GM12878 (cell line): ENCODE results near the gene CMTM3. TPM values are rescaled to one million over a fixed set of nuclear protein-coding genes. Genes with fewer than 3 reads are reported as not detected.
"Not testable (repeated sequence)": the region's sequence is repeated elsewhere in the genome, so short reads cannot be mapped to it uniquely, and the experiment has no call there.

Source experiments
- ATAC-seq: fragments of 200-7000 bp; cut with Tn5 transposase; 3 replicates; pipeline ENCODE4 v1.9.1; 2020; ENCODE audit warnings: mild to moderate bottlenecking, moderate library complexity
- BruUV-seq: library from RNA; stranded (reverse); fragments of 400-500 nt; replicated peaks from 2 replicates; lab custom pipeline; 2021; lab: Mats Ljungman, UMichigan
- CTCF ChIA-PET: fragments of 300-600 bp; sonication (Branson Sonifier 250); formaldehyde crosslinking; extraction: SDS; loops from one replicate; lab custom pipeline; 2021; ENCODE audit warnings: inconsistent platforms; lab: Yijun Ruan, JAX
- POLR2A ChIA-PET: fragments of 350-600 bp; formaldehyde crosslinking; extraction: SDS; loops from one replicate; lab custom pipeline; 2021; ENCODE audit warnings: inconsistent platforms; lab: Charles Lee
- RAD21 ChIA-PET: fragments of 300-600 bp; sonication (Branson Sonifier 250); formaldehyde crosslinking; loops from one replicate; lab custom pipeline; 2023; ENCODE audit warnings: antibody characterized with exemption; ENCODE audit not compliant: unreplicated experiment; lab: Charles Lee
- SMC1A ChIA-PET: fragments of 300-600 bp; sonication (Branson Sonifier 250); formaldehyde crosslinking; loops from one replicate; lab custom pipeline; 2023; ENCODE audit not compliant: unreplicated experiment, uncharacterized antibody; lab: Charles Lee
- DNase-seq: peaks from one replicate; pipeline ENCODE4 v3.0.0-alpha.2; 2011; ENCODE audit warnings: low read depth, low spot score
- FAIRE-seq: peaks from 3 replicates; lab custom pipeline; 2011; peaks lifted over from hg19 to GRCh38; lab: Jason Lieb, UNC
- H2AFZ ChIP-seq: 2 replicates; pipeline ENCODE4 v1.6.0; 2011; ENCODE audit warnings: low read depth, low read length, control low read depth; ENCODE audit not compliant: control insufficient read depth
- H3K27ac ChIP-seq: 2 replicates; pipeline ENCODE4 v1.5.1; 2011; ENCODE audit warnings: control low read depth; ENCODE audit not compliant: control insufficient read depth, insufficient read depth
- H3K27me3 ChIP-seq, 2 experiments: replicated peaks in 1 of 2; 2 replicates each; pipeline versions ENCODE4 v1.6.0 to v1.6.1; 2011; ENCODE audit warnings: low read length in 1 of 2; ENCODE audit not compliant: control insufficient read depth in 2 of 2, insufficient read depth in 2 of 2
- H3K36me3 ChIP-seq, 2 experiments: 2 replicates each; pipeline ENCODE4 v1.5.1; 2011; ENCODE audit warnings: low read length in 1 of 2; ENCODE audit not compliant: control insufficient read depth in 2 of 2, insufficient read depth in 2 of 2
- H3K4me1 ChIP-seq: 2 replicates; pipeline ENCODE4 v1.6.1; 2011; ENCODE audit warnings: mild to moderate bottlenecking, low read length, moderate library complexity, mixed read lengths; ENCODE audit not compliant: control insufficient read depth, insufficient read depth
- H3K4me2 ChIP-seq: 2 replicates; pipeline ENCODE4 v1.6.0; 2011; ENCODE audit warnings: control low read depth; ENCODE audit not compliant: control insufficient read depth, insufficient read depth
- H3K4me3 ChIP-seq: fragments of 200-600 bp; sonication (generic); 2 replicates; pipeline ENCODE4 v1.5.1; 2016
- H3K79me2 ChIP-seq: 2 replicates; pipeline ENCODE4 v1.6.0; 2011; ENCODE audit warnings: low read length; ENCODE audit not compliant: control insufficient read depth, insufficient read depth
- H3K9ac ChIP-seq: 2 replicates; pipeline ENCODE4 v1.8.0; 2011; ENCODE audit warnings: low read length, control low read depth, mixed read lengths; ENCODE audit not compliant: control insufficient read depth, insufficient read depth
- H3K9me3 ChIP-seq: replicated peaks from 3 replicates; pipeline ENCODE4 v1.5.1; 2011; ENCODE audit warnings: mild to moderate bottlenecking, low read length; ENCODE audit not compliant: control insufficient read depth, insufficient read depth
- H4K20me1 ChIP-seq: 2 replicates; pipeline ENCODE4 v1.6.0; 2011; ENCODE audit not compliant: control insufficient read depth, insufficient read depth
- BMI1 ChIP-seq: fragments of 450-650 bp; IDR thresholded peaks from 2 replicates; pipeline ENCODE4 v1.6.1; 2016; ENCODE audit warnings: mild to moderate bottlenecking, moderate library complexity, borderline replicate concordance
- FOXM1 ChIP-seq: IDR thresholded peaks from 2 replicates; pipeline ENCODE4 v1.6.1; 2012; ENCODE audit warnings: low read depth, mild to moderate bottlenecking, inconsistent platforms, low read length, moderate library complexity
- IKZF2 ChIP-seq, 2 experiments: fragments of 450-650 bp; IDR thresholded peaks; 2 replicates each; pipeline ENCODE4 v1.6.1; 2017; ENCODE audit warnings: mild to moderate bottlenecking in 2 of 2, moderate library complexity in 2 of 2
- KLF5 ChIP-seq: fragments of 450-650 bp; IDR thresholded peaks from 2 replicates; pipeline ENCODE4 v1.6.1; 2014; ENCODE audit warnings: mild to moderate bottlenecking; ENCODE audit not compliant: partially characterized antibody
- MEF2A ChIP-seq: IDR thresholded peaks from 2 replicates; pipeline ENCODE4 v1.6.1; 2011; ENCODE audit warnings: low read depth, mild to moderate bottlenecking, low read length, moderate library complexity; ENCODE audit not compliant: insufficient read depth
- RELA ChIP-seq: fragments of 450-650 bp; IDR thresholded peaks from 2 replicates; pipeline ENCODE4 v1.8.0; 2014; ENCODE audit warnings: borderline replicate concordance; ENCODE audit not compliant: partially characterized antibody
- SP1 ChIP-seq: IDR thresholded peaks from one replicate; pipeline ENCODE4 v1.6.1; 2011; ENCODE audit warnings: low read depth, low read length
- TARDBP ChIP-seq: IDR thresholded peaks from 2 replicates; pipeline ENCODE4 v1.6.1; 2016; ENCODE audit warnings: borderline replicate concordance
- WRNIP1 ChIP-seq: IDR thresholded peaks from 2 replicates; pipeline ENCODE4 v1.6.1; 2011; ENCODE audit warnings: low read depth, low read length, improper control_type of control experiment, borderline replicate concordance
- WGBS: methylation state at CpG from one replicate; pipeline ENCODE4 v1.1.6; 2016; ENCODE audit warnings: low lambda C conversion rate; ENCODE audit not compliant: insufficient replicate concordance, insufficient coverage; ENCODE audit errors: missing lambda C conversion rate; 5-methylcytosine and 5-hydroxymethylcytosine counted together
- in situ Hi-C: fragments of 300-500 bp; cut with MboI; formaldehyde crosslinking; loops from 9 replicates; pipeline ENCODE4 v1.14.3; 2018; ENCODE audit warnings: mixed read lengths
- intact Hi-C: fragments of 100-400 bp; cut with micrococcal nuclease; formaldehyde crosslinking; loops from one replicate; pipeline ENCODE4 v1.14.2; 2022; ENCODE audit not compliant: unreplicated experiment
- polyA plus RNA-seq, 11 experiments: library from polyadenylated mRNA; depleted of rRNA in 4 of 11; unstranded in 6 of 11; stranded (reverse) in 5 of 11; fragments of >200 nt; fragmentation: Nextera tagmentation in 4 of 11; fragmentation: Illumina TruSeq in 1 of 11; extraction: Ambion mirVana in 4 of 11; extraction: Trizol in 1 of 11; gene quantifications; 1 replicate in 1 of 11; 2 replicates in 10 of 11; pipeline versions ENCODE4 v1.2.1 to v1.2.3, GENCODE V29; 2011 to 2016; ENCODE audit warnings: inconsistent platforms in 2 of 11, missing spikeins in 2 of 11, low read depth in 1 of 11
- total RNA-seq, 4 experiments: library from RNA; depleted of rRNA in 3 of 4; stranded (reverse); fragments of >200 nt in 3 of 4; fragmentation: Illumina TruSeq in 1 of 4; extraction: Trizol in 1 of 4; gene quantifications; 2 replicates each; pipeline versions ENCODE4 v1.2.1 to v1.2.3, GENCODE V29; 2013 to 2021
- TF ChIP-seq, protein P1 (sequence below): fragments of 450-650 bp; IDR thresholded peaks from 2 replicates; pipeline ENCODE4 v1.6.1; 2017; ENCODE audit warnings: mild to moderate bottlenecking

Gene CMTM3
- total and polyA plus RNA-seq, 10 of the 15 experiments (the other 5 are each of a cell fraction or from before 2014, with no cell fraction given): 5.4 to 47.4 (median 28.6) TPM

DNA sequence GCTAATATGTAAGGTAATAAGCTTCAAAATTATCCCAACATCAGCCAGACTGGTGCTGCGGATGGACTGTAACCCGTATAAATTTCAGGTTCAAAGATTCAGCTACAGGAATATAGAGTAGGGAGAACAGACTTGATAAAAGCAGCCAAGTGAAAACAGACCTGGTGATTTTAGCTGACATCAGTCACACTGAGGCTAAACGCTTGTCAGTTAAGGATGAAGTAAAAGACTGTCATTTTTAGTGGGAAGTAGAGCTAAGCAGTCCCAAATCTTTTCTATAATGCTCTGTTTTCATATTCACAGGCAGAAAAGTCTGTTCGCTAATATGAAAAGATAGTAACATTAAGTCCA, 56.7 kb downstream of the CMTM3 start:
- Histone ChIP-seq H3K4me1 (no peaks in the 10 kb centered on the region), H3K27ac (no peak overlapping the region)
- CTCF ChIA-PET: interaction anchor here (0.8 to 4.0 kb wide), 11 partner anchors 8 to 738 kb away, joined by 3 to 45 read pairs (median 3); no protein-coding TSS in a partner anchor
- no TSS peak for BruUV-seq
- no peak for TF ChIP-seq FOXM1
- TF ChIP-seq SP1: no peak
- TF ChIP-seq KLF5: no peak
- no peak for TF ChIP-seq RELA
- TF ChIP-seq WRNIP1: no peak
- no peak for TF ChIP-seq BMI1
- TF ChIP-seq, protein P1, sequence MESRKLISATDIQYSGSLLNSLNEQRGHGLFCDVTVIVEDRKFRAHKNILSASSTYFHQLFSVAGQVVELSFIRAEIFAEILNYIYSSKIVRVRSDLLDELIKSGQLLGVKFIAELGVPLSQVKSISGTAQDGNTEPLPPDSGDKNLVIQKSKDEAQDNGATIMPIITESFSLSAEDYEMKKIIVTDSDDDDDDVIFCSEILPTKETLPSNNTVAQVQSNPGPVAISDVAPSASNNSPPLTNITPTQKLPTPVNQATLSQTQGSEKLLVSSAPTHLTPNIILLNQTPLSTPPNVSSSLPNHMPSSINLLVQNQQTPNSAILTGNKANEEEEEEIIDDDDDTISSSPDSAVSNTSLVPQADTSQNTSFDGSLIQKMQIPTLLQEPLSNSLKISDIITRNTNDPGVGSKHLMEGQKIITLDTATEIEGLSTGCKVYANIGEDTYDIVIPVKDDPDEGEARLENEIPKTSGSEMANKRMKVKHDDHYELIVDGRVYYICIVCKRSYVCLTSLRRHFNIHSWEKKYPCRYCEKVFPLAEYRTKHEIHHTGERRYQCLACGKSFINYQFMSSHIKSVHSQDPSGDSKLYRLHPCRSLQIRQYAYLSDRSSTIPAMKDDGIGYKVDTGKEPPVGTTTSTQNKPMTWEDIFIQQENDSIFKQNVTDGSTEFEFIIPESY: no peak
- TF ChIP-seq IKZF2 (IDR thresholded peaks at IDR 0.05): no peak
- TF ChIP-seq MEF2A: no peak
- no peak for TF ChIP-seq TARDBP
- TF ChIP-seq, all 136 proteins: peak for 0
- H4K20me1 ChIP-seq: no peaks in the 10 kb centered on the region
- ChIA-PET RAD21 (no interaction called here), SMC1A (interaction anchor here (0.9 kb wide), 1 partner anchor 15 kb away, joined by 4 read pairs; no protein-coding TSS in a partner anchor), POLR2A (no interaction called here)
- H2AFZ ChIP-seq: no peak overlapping the region
- FAIRE-seq (no peak), ATAC-seq (no peak), DNase-seq (no peak)
- H3K36me3 ChIP-seq: no peaks in the 10 kb centered on the region
- in situ Hi-C loops: no loop called here
- H3K27me3 ChIP-seq: 0 out of 4 replicates have a peak, but pooled peaks cover 0 to 2% of the 10 kb centered on the region in 2 experiments
- H3K4me2 ChIP-seq: no peak overlapping the region
- intact Hi-C loops: loop anchor here (5.0 kb wide), 1 partner anchor 254 kb away; no protein-coding TSS in a partner anchor
- H3K9me3 ChIP-seq: no peaks in the 10 kb centered on the region
- H3K9ac ChIP-seq: no peak overlapping the region
- H3K79me2 ChIP-seq: no peaks in the 10 kb centered on the region
- no peak overlapping the region for H3K4me3 ChIP-seq
- 76% methylated on average over 4 of the region's 4 CpGs for WGBS

DNA sequence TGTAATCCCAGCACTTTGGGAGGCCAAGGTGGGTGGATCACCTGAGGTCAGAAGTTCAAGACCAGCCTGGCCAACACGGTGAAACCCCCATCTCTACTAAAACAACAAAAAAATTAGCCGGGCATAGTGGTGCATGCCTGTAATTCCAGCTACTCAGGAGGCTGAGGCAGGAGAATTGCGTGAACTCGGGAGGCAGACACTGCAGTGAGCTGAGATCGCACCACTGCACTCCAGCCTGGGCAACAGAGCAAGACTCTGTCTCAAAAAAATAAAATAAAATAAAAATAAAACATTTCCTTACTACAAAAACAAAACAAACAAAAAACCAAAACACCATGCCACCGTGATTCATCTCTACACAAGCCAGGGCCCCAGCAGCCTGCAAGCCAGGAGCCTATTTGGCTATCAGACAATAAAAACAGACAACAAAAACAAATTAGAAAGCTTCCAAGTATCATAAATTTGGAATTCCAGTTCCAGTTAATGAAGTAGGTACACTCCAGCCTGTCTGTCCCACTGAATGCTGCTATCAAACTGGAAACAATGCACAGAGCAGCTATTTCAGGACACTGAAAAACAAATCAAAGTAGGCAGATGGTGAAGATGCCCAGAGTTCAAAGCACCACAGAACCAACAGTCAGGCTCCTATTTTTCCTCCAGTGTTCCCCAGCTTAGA, 57.3 kb downstream of the CMTM3 start:
- H3K79me2 ChIP-seq, H2AFZ ChIP-seq, H3K9ac ChIP-seq, H3K4me3 ChIP-seq, H3K9me3 ChIP-seq, FAIRE-seq, in situ Hi-C loops, H3K4me1 ChIP-seq, DNase-seq, BruUV-seq, H3K4me2 ChIP-seq, ATAC-seq, H3K27me3 ChIP-seq, H3K36me3 ChIP-seq, POLR2A ChIA-PET, H4K20me1 ChIP-seq, H3K27ac ChIP-seq: not testable (repeated sequence)
- SMC1A ChIA-PET: interaction anchor here (0.9 kb wide), 1 partner anchor 14 kb away, joined by 4 read pairs; no protein-coding TSS in a partner anchor
- CTCF ChIA-PET: interaction anchor here (0.5 to 4.0 kb wide), 12 partner anchors 9 to 211 kb away, joined by 3 to 45 read pairs (median 3); no protein-coding TSS in a partner anchor
- WGBS: 60% methylated on average over 6 of the region's 6 CpGs
- intact Hi-C loops: loop anchor here (2.0 to 5.0 kb wide), 2 partner anchors 205 to 255 kb away; no protein-coding TSS in a partner anchor
- RAD21 ChIA-PET: interaction anchor here (1.4 to 2.7 kb wide), 2 partner anchors 10 to 207 kb away, joined by 5 to 19 read pairs; no protein-coding TSS in a partner anchor
